Measurements from ENCODE around the gene GRHPR. TPM values are rescaled to one million over a fixed set of nuclear protein-coding genes. Genes with fewer than 3 reads are reported as not detected.

The GRHPR gene
- total RNA-seq, 4 donors from 2014 or later, result 135 to 143 (median 138) TPM

- Histone ChIP-seq H3K4me3 (no peak overlapping the region), H3K4me1 (peaks cover 25 to 35% (median 32%) of the 10 kb centered on the region in 4 donors), H3K27ac (replicated peaks in 1 of 4) (no peak overlapping the region), H3K9me3 (no peaks in the 10 kb centered on the region), H3K27me3 (no peaks in the 10 kb centered on the region), H3K36me3 (peaks cover 41 to 66% (median 58%) of the 10 kb centered on the region in 4 donors)
- TF ChIP-seq POLR2A (IDR thresholded peaks at IDR 0.05; ENCODE audit: low read depth), result no peak
- no peak for TF ChIP-seq POLR2AphosphoS5 (IDR thresholded peaks at IDR 0.05)
- no peak for TF ChIP-seq CTCF (IDR thresholded peaks at IDR 0.05)
- no peak for TF ChIP-seq EP300 (IDR thresholded peaks at IDR 0.05)
- WGBS, result 85% methylated on average over 6 of the region's 6 CpGs
- DNase-seq (ENCODE audit: extremely low spot score), result no peak
- intact Hi-C loops (cut with DNase I), result loop anchor here (5.0 kb wide), 1 partner anchor 35 kb away; no protein-coding TSS in a partner anchor
These were observed 4.3 kb downstream of the GRHPR start for GRCh38 chr9:37426846-37427245.

GRCh38 chr9:37428345-37428744, 5.8 kb downstream of the GRHPR start:
- DNase-seq (ENCODE audit: extremely low spot score), result no peak
- WGBS, result 92% methylated on average over 9 of the region's 14 CpGs
- no peaks in the 10 kb centered on the region for H3K27me3 ChIP-seq
- H3K36me3 ChIP-seq, result peaks cover 41 to 77% (median 67%) of the 10 kb centered on the region in 4 donors
- H3K9me3 ChIP-seq, result no peaks in the 10 kb centered on the region
- H3K4me3 ChIP-seq, result no peak overlapping the region
- H3K27ac ChIP-seq (replicated peaks in 1 of 4), result no peak overlapping the region
- peaks cover 20 to 41% (median 35%) of the 10 kb centered on the region in 4 donors for H3K4me1 ChIP-seq
- intact Hi-C loops (cut with DNase I), result loop anchor here (5.0 kb wide), 1 partner anchor 34 kb away; no protein-coding TSS in a partner anchor
- TF ChIP-seq EP300 (IDR thresholded peaks at IDR 0.05), result no peak
- TF ChIP-seq POLR2AphosphoS5 (IDR thresholded peaks at IDR 0.05), result no peak
- no peak for TF ChIP-seq CTCF (IDR thresholded peaks at IDR 0.05)
- no peak for TF ChIP-seq POLR2A (IDR thresholded peaks at IDR 0.05; ENCODE audit: low read depth)

GRCh38 chr9:37429441-37430285, 7.2 kb downstream of the GRHPR start:
- H3K4me1 ChIP-seq, result peaks cover 15 to 38% (median 33%) of the 10 kb centered on the region in 4 donors
- H3K27me3 ChIP-seq, result no peaks in the 10 kb centered on the region
- no peak overlapping the region for H3K4me3 ChIP-seq
- H3K36me3 ChIP-seq, result peaks cover 41 to 88% (median 74%) of the 10 kb centered on the region in 4 donors
- TF ChIP-seq POLR2AphosphoS5 (IDR thresholded peaks at IDR 0.05) (no peak), CTCF (IDR thresholded peaks at IDR 0.05) (no peak), POLR2A (IDR thresholded peaks at IDR 0.05; ENCODE audit: low read depth) (no peak), EP300 (IDR thresholded peaks at IDR 0.05) (no peak)
- DNase-seq (ENCODE audit: extremely low spot score), result no peak
- no peaks in the 10 kb centered on the region for H3K9me3 ChIP-seq
- H3K27ac ChIP-seq (replicated peaks in 1 of 4), result no peak overlapping the region
- intact Hi-C loops (cut with DNase I), result loop anchor here (5.0 kb wide), 1 partner anchor 33 kb away; no protein-coding TSS in a partner anchor
- 93% methylated on average over 14 of the region's 17 CpGs for WGBS

- TF ChIP-seq POLR2AphosphoS5 (IDR thresholded peaks at IDR 0.05), result no peak
- no peak for TF ChIP-seq EP300 (IDR thresholded peaks at IDR 0.05)
- TF ChIP-seq POLR2A (IDR thresholded peaks at IDR 0.05; ENCODE audit: low read depth), result no peak
- TF ChIP-seq CTCF (IDR thresholded peaks at IDR 0.05), result no peak
- Histone ChIP-seq H3K4me1 (peaks cover 12 to 26% (median 22%) of the 10 kb centered on the region in 4 donors), H3K27me3 (no peaks in the 10 kb centered on the region), H3K36me3 (peaks cover 41 to 94% (median 79%) of the 10 kb centered on the region in 4 donors), H3K9me3 (no peaks in the 10 kb centered on the region), H3K27ac (replicated peaks in 1 of 4) (no peak overlapping the region), H3K4me3 (no peak overlapping the region)
- 93% methylated on average over 11 of the region's 14 CpGs for WGBS
- no peak for DNase-seq (ENCODE audit: extremely low spot score)
- intact Hi-C loops (cut with DNase I), result no loop called here
These were observed 8.5 kb downstream of the GRHPR start for GRCh38 chr9:37430841-37431597.

All from esophagus muscularis mucosa (tissue), 4 donors.